Measurements from ENCODE around the gene ZSWIM3. TPM values are rescaled to one million over a fixed set of nuclear protein-coding genes. Genes with fewer than 3 reads are reported as not detected.

The ZSWIM3 gene
- total and polyA plus RNA-seq, 2 of the 8 experiments (the other 6 are each of a cell fraction or from before 2014, with no cell fraction given): 5.5 to 6.9 TPM

- H3K9ac ChIP-seq (replicated peaks in 1 of 4; ENCODE audit: extremely low read depth in 1 of 4, low read depth in 3 of 4, low read length in 3 of 4): no peak overlapping the region
- POLR2A ChIA-PET (ENCODE audit: partially characterized antibody): interaction anchor here (0.7 to 13.8 kb wide), 13 partner anchors 7 to 111 kb away, joined by 3 to 178 read pairs (median 3); partner anchors contain the start of genes ACOT8, PCIF1, SNX21 and ZSWIM3
- DNase-seq (ENCODE audit: low read depth in 1 of 2, low spot score in 2 of 2) (no peak), FAIRE-seq (no peak)
- no peak overlapping the region for H2AFZ ChIP-seq (ENCODE audit: low read length)
- CTCF ChIA-PET (ENCODE audit: partially characterized antibody): interaction anchor here (0.7 to 2.1 kb wide), 5 partner anchors 32 to 121 kb away, joined by 3 to 5 read pairs (median 4); no protein-coding TSS in a partner anchor
- no peaks in the 10 kb centered on the region for H3K23me2 ChIP-seq (ENCODE audit: low read depth, low read length)
- no peak overlapping the region for H3K4me3 ChIP-seq (ENCODE audit: extremely low read depth in 1 of 4, insufficient read depth in 2 of 4, low read depth in 3 of 4, low read length in 4 of 4)
- H3K56ac ChIP-seq (replicated peaks; ENCODE audit: insufficient read length, low read depth, low read length): no peak overlapping the region
- TF ChIP-seq, protein P1, sequence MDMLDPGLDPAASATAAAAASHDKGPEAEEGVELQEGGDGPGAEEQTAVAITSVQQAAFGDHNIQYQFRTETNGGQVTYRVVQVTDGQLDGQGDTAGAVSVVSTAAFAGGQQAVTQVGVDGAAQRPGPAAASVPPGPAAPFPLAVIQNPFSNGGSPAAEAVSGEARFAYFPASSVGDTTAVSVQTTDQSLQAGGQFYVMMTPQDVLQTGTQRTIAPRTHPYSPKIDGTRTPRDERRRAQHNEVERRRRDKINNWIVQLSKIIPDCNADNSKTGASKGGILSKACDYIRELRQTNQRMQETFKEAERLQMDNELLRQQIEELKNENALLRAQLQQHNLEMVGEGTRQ (IDR thresholded peaks at IDR 0.05; ENCODE audit: low read length): no peak
- TF ChIP-seq TAF7 (optimal IDR thresholded peaks at IDR 0.05; ENCODE audit: borderline replicate concordance, low read depth, low read length) (no peak), FOSL1 (IDR thresholded peaks at IDR 0.05; ENCODE audit: insufficient read depth, low read depth, low read length) (no peak), BACH1 (IDR thresholded peaks at IDR 0.05; ENCODE audit: low read length) (no peak), NANOG (IDR thresholded peaks at IDR 0.05; ENCODE audit: insufficient read depth, low read depth, low read length, poor library complexity, severe bottlenecking) (no peak), RXRA (IDR thresholded peaks at IDR 0.05; ENCODE audit: insufficient read depth, low read depth, low read length) (no peak)
- no peak overlapping the region for H2BK15ac ChIP-seq (ENCODE audit: low read length)
- no peak overlapping the region for H2BK12ac ChIP-seq (ENCODE audit: low read depth, low read length)
- H3K9me3 ChIP-seq (ENCODE audit: insufficient read depth in 2 of 2, low read depth in 1 of 2, low read length in 1 of 2): no peaks in the 10 kb centered on the region
- no peak overlapping the region for H4K8ac ChIP-seq (ENCODE audit: extremely low read depth, insufficient read depth, low read length)
- H3K4me1 ChIP-seq (replicated peaks in 1 of 4; ENCODE audit: control insufficient read depth in 3 of 4, insufficient read depth in 4 of 4, low read length in 3 of 4): no peaks in the 10 kb centered on the region
- H4K91ac ChIP-seq (replicated peaks; ENCODE audit: insufficient read length, low read length): no peak overlapping the region
- H4K5ac ChIP-seq (ENCODE audit: insufficient read length, low read depth, low read length): no peak overlapping the region
- no peaks in the 10 kb centered on the region for H3K79me2 ChIP-seq (ENCODE audit: control insufficient read depth in 1 of 2, insufficient read depth in 2 of 2, low read length in 2 of 2)
- no peak overlapping the region for H2BK5ac ChIP-seq (ENCODE audit: low read depth, low read length)
- no peaks in the 10 kb centered on the region for H3K79me1 ChIP-seq (ENCODE audit: low read depth, low read length)
- no peak overlapping the region for H2AK5ac ChIP-seq (ENCODE audit: low read depth, low read length)
- no peak overlapping the region for H3K27ac ChIP-seq (ENCODE audit: low read depth, low read length)
- H3K4ac ChIP-seq (replicated peaks; ENCODE audit: insufficient read length, low read depth, low read length): no peak overlapping the region
- no peak overlapping the region for H3K18ac ChIP-seq (ENCODE audit: extremely low read depth, low read length)
- H3K27me3 ChIP-seq (replicated peaks in 1 of 4; ENCODE audit: control insufficient read depth in 3 of 4, extremely low read depth in 1 of 4, insufficient read depth in 3 of 4, low read length in 3 of 4): no peaks in the 10 kb centered on the region
- WGBS, 2 experiments (ENCODE audit: extremely low coverage in 1 of 2, insufficient coverage in 1 of 2, insufficient read length in 1 of 2, insufficient replicate concordance in 2 of 2, low coverage in 1 of 2, low lambda C conversion rate in 2 of 2, missing lambda C conversion rate in 1 of 2): 90% methylated on average over 5 of the region's 5 CpGs; no CpG with 5 or more reads in 1 of the 2 experiments
- H4K20me1 ChIP-seq (replicated peaks in 1 of 2; ENCODE audit: control insufficient read depth in 1 of 2, insufficient read depth in 2 of 2, low read length in 2 of 2): no peaks in the 10 kb centered on the region
- H3K14ac ChIP-seq (ENCODE audit: insufficient read length): no peak overlapping the region
- no peak overlapping the region for H3K23ac ChIP-seq (ENCODE audit: insufficient read length)
- peaks cover 15 to 52% (median 28%) of the 10 kb centered on the region in 4 experiments for H3K36me3 ChIP-seq (ENCODE audit: control insufficient read depth in 2 of 4, insufficient read depth in 4 of 4, low read length in 3 of 4)
- H3K4me2 ChIP-seq (ENCODE audit: insufficient read depth in 1 of 2, low read depth in 2 of 2, low read length in 2 of 2): no peak overlapping the region
- no peak overlapping the region for H2BK20ac ChIP-seq (ENCODE audit: low read length)
- H2BK120ac ChIP-seq (replicated peaks; ENCODE audit: low read depth, low read length): no peak overlapping the region
These were observed 15.1 kb upstream of the ZSWIM3 start for GRCh38 chr20:45842169-45842812.
